K562 (cell line): ENCODE measurements around the gene SLC16A5. TPM values are rescaled to one million over a fixed set of nuclear protein-coding genes. Genes with fewer than 3 reads are reported as not detected.

Experiments
- ATAC-seq: fragments of 200-7000 bp; cut with Tn5 transposase; 3 replicates; pipeline ENCODE4 v1.9.1; 2020; ENCODE audit warnings: moderate library complexity
- BruUV-seq: library from RNA; stranded (reverse); fragments of 400-500 nt; replicated peaks from 2 replicates; lab custom pipeline; 2021; lab: Mats Ljungman, UMichigan
- CTCF ChIA-PET: fragments of 300-600 bp; formaldehyde crosslinking; extraction: SDS; loops from one replicate; lab custom pipeline; 2021; ENCODE audit warnings: low intra/inter-chr PET ratio; lab: Yijun Ruan, JAX
- POLR2A ChIA-PET: fragments of 300-600, 350-650 bp; sonication (Branson Sonifier 250); formaldehyde crosslinking; extraction: SDS; loops from one replicate; lab custom pipeline; 2021; ENCODE audit warnings: antibody characterized with exemption, inconsistent platforms; lab: Yijun Ruan, JAX
- DNase-seq, 4 experiments: peaks; one replicate each; pipeline versions ENCODE4 v3.0.0 to v3.0.0-alpha.2; 2011 to 2018; ENCODE audit warnings: low spot score in 3 of 4, mixed read lengths in 3 of 4; ENCODE audit errors: extremely low read depth in 1 of 4
- FAIRE-seq: peaks from 2 replicates; lab custom pipeline; 2011; peaks lifted over from hg19 to GRCh38; lab: Jason Lieb, UNC
- H2AFZ ChIP-seq: 2 replicates; pipeline ENCODE4 v1.6.0; 2011; ENCODE audit warnings: low read depth, low read length, control low read depth, inconsistent platforms
- H3K27ac ChIP-seq: fragments of 200-600 bp; 3 replicates; pipeline ENCODE4 v1.8.0; 2011; ENCODE audit warnings: low read depth, mild to moderate bottlenecking, control low read depth, inconsistent platforms, low read length, moderate library complexity, mixed read lengths; ENCODE audit errors: extremely low read depth
- H3K27me3 ChIP-seq, 2 experiments: fragments of 300-600 bp in 1 of 2; 2 replicates in 1 of 2; 3 replicates in 1 of 2; pipeline versions ENCODE4 v1.6.0 to v1.8.0; 2011; ENCODE audit warnings: inconsistent platforms in 2 of 2, low read length in 2 of 2, mild to moderate bottlenecking in 1 of 2, mixed read lengths in 1 of 2, moderate library complexity in 1 of 2; ENCODE audit not compliant: control insufficient read depth in 2 of 2, insufficient read depth in 2 of 2
- H3K36me3 ChIP-seq: fragments of 300-600 bp; 3 replicates; pipeline ENCODE4 v1.8.0; 2011; ENCODE audit warnings: mild to moderate bottlenecking, low read length, inconsistent platforms; ENCODE audit not compliant: control insufficient read depth, insufficient read depth
- H3K4me1 ChIP-seq, 2 experiments: fragments of 200-600 bp in 1 of 2; replicated peaks in 1 of 2; 2 replicates in 1 of 2; 3 replicates in 1 of 2; pipeline versions ENCODE4 v1.5.1 to v1.8.0; 2011; ENCODE audit warnings: inconsistent platforms in 2 of 2, low read length in 2 of 2, mild to moderate bottlenecking in 1 of 2, mixed read lengths in 1 of 2, moderate library complexity in 1 of 2; ENCODE audit not compliant: control insufficient read depth in 2 of 2, insufficient read depth in 2 of 2
- H3K4me2 ChIP-seq: 2 replicates; pipeline ENCODE4 v1.6.1; 2011; ENCODE audit warnings: low read length, control low read depth, inconsistent platforms, mixed read lengths; ENCODE audit not compliant: insufficient read depth
- H3K4me3 ChIP-seq: fragments of 200-600 bp; sonication (generic), shearing (Covaris generic); 2 replicates; pipeline ENCODE4 v1.5.1; 2016; ENCODE audit warnings: control low read depth, inconsistent platforms
- H3K79me2 ChIP-seq: fragments of 200-600 bp; 3 replicates; pipeline ENCODE4 v1.8.0; 2011; ENCODE audit warnings: low read length, inconsistent platforms; ENCODE audit not compliant: control insufficient read depth, insufficient read depth
- H3K9ac ChIP-seq, 2 experiments: 2 replicates each; pipeline versions ENCODE4 v1.6.0 to v1.6.1; 2011; ENCODE audit warnings: low read depth in 2 of 2, low read length in 2 of 2, control low read depth in 1 of 2, inconsistent platforms in 1 of 2, mild to moderate bottlenecking in 1 of 2, mixed read lengths in 1 of 2; ENCODE audit not compliant: insufficient read depth in 1 of 2
- H3K9me1 ChIP-seq: one replicate; pipeline ENCODE4 v1.6.0; 2011; ENCODE audit warnings: inconsistent platforms, mild to moderate bottlenecking, low read length, moderate library complexity; ENCODE audit not compliant: control insufficient read depth, insufficient read depth
- H3K9me3 ChIP-seq: replicated peaks from 2 replicates; pipeline ENCODE4 v1.5.1; 2011; ENCODE audit warnings: low read depth, low read length, inconsistent platforms; ENCODE audit not compliant: control insufficient read depth, insufficient read depth
- H4K20me1 ChIP-seq: replicated peaks from 2 replicates; pipeline ENCODE4 v1.6.1; 2011; ENCODE audit warnings: low read length, inconsistent platforms, mixed read lengths; ENCODE audit not compliant: control insufficient read depth, insufficient read depth
- BRCA1 ChIP-seq, 2 experiments: fragments of 450-650 bp in 1 of 2; sonication (generic) in 1 of 2; formaldehyde crosslinking in 1 of 2; IDR thresholded peaks; 2 replicates each; pipeline versions ENCODE4 v1.5.0 to v1.6.1; 2017 to 2020; ENCODE audit warnings: mild to moderate bottlenecking in 1 of 2, missing genetic modification reagents in 1 of 2
- EGR1 ChIP-seq: fragments of 450-650 bp; conservative IDR thresholded peaks from 2 replicates; pipeline ENCODE4 v1.6.1; 2017; ENCODE audit warnings: mild to moderate bottlenecking
- HCFC1 ChIP-seq: IDR thresholded peaks from 2 replicates; pipeline ENCODE4 v1.6.1; 2012; ENCODE audit warnings: low read depth, low read length, improper control_type of control experiment
- KAT7 ChIP-seq: sonication (generic); formaldehyde crosslinking; IDR thresholded peaks from 2 replicates; pipeline ENCODE4 v1.8.0; 2022; ENCODE audit warnings: missing genetic modification reagents, mild to moderate bottlenecking, borderline replicate concordance
- TAL1 ChIP-seq: fragments of 450-650 bp; IDR thresholded peaks from 2 replicates; pipeline ENCODE4 v1.6.1; 2016; ENCODE audit warnings: mild to moderate bottlenecking
- WHSC1 ChIP-seq: IDR thresholded peaks from one replicate; pipeline ENCODE4 v1.6.1; 2012; ENCODE audit warnings: low read length, control low read depth, inconsistent platforms
- ZFP36 ChIP-seq: fragments of 150-350 bp; IDR thresholded peaks from 2 replicates; pipeline ENCODE4 v1.6.1; 2018; ENCODE audit warnings: low read length, low read depth; ENCODE audit not compliant: partially characterized antibody
- ZNF324 ChIP-seq: fragments of 250-450 bp; sonication (Bioruptor Pico); IDR thresholded peaks from 2 replicates; pipeline ENCODE4 v1.4.0; 2020; ENCODE audit warnings: mild to moderate bottlenecking
- WGBS: fragments of 100-300 bp; shearing (Covaris generic); methylation state at CpG from one replicate; pipeline ENCODE4 v1.1.6; 2016; ENCODE audit warnings: low coverage, mixed read lengths; ENCODE audit not compliant: insufficient coverage; ENCODE audit errors: missing lambda C conversion rate; 5-methylcytosine and 5-hydroxymethylcytosine counted together
- in situ Hi-C: fragments of 300-500 bp; cut with MboI; formaldehyde crosslinking; loops from 4 replicates; pipeline ENCODE4 v1.15.0; 2018; ENCODE audit warnings: inconsistent platforms, mixed read lengths
- intact Hi-C: fragments of 100-400 bp; cut with micrococcal nuclease; formaldehyde crosslinking; loops from 2 replicates; pipeline ENCODE4 v1.14.2; 2022
- polyA plus RNA-seq, 8 experiments: library from polyadenylated mRNA; depleted of rRNA in 4 of 8; stranded (reverse) in 5 of 8; unstranded in 3 of 8; fragments of >200 nt; fragmentation: Nextera tagmentation in 2 of 8; fragmentation: Illumina TruSeq in 1 of 8; extraction: Ambion mirVana in 2 of 8; extraction: Trizol in 1 of 8; gene quantifications; 2 replicates each; pipeline versions ENCODE4 v1.2.1 to v1.2.3, GENCODE V29; 2011 to 2014; ENCODE audit warnings: inconsistent platforms in 1 of 8, missing spikeins in 1 of 8
- total RNA-seq, 7 experiments: library from RNA; depleted of rRNA in 6 of 7; stranded (reverse); fragments of >200 nt in 6 of 7; fragmentation: Illumina TruSeq in 2 of 7; extraction: Trizol in 2 of 7; gene quantifications; 2 replicates each; pipeline versions ENCODE4 v1.2.1 to v1.2.3, GENCODE V29; 2011 to 2021; ENCODE audit warnings: low replicate concordance in 1 of 7
- TF ChIP-seq, protein P1 (sequence below): IDR thresholded peaks from 2 replicates; pipeline ENCODE4 v1.6.1; 2011; ENCODE audit not compliant: insufficient read length; ENCODE audit errors: extremely low read depth

The SLC16A5 gene
- total and polyA plus RNA-seq, 9 of the 15 experiments (the other 6 are each of a cell fraction or from before 2014, with no cell fraction given): 0.06 to 2.6 (median 0.91) TPM

DNA sequence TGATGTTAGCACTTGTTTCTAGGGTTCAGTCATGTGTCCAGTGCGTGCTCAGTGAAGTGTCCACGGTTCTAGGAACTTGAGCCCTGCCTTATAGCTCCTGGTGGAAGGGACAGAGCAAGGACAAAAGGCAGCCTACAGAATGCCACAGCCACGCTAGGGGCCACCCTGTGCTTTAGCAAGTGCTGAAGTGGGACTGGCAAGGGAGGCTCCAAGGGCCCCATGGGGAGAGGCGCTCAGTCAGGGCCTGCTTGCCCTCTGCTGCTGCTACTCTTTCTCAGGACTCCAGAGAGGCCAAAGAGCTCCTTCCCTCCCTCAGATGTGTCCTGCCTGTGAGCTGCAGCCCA is 37.0 kb downstream of the SLC16A5 start:
- CTCF ChIA-PET: no interaction called here
- peak overlapping the region; percentile 83 for H2AFZ ChIP-seq
- intact Hi-C loops (no loop called here), in situ Hi-C loops (no loop called here)
- no TSS peak for BruUV-seq
- peaks cover 24 to 28% of the 10 kb centered on the region in 2 experiments for H3K4me1 ChIP-seq
- H3K79me2 ChIP-seq: peaks cover 26% of the 10 kb centered on the region
- no peak overlapping the region for H3K4me3 ChIP-seq
- DNase-seq (no peak), FAIRE-seq (no peak), ATAC-seq (peak; percentile 54)
- H3K9me3 ChIP-seq: no peaks in the 10 kb centered on the region
- H3K9ac ChIP-seq: peak overlapping the region; percentile 68 to 87
- peak overlapping the region; percentile 85 for H3K27ac ChIP-seq
- POLR2A ChIA-PET: interaction anchor here (0.5 to 7.6 kb wide), 18 partner anchors 8 to 1944 kb away, joined by 3 to 58 read pairs (median 3); partner anchors contain the start of genes ARMC7, JPT1, MIF4GD and SUMO2
- peaks cover 23% of the 10 kb centered on the region; the same call in 2 of the 3 replicates for H3K36me3 ChIP-seq
- H4K20me1 ChIP-seq: peaks cover 5% of the 10 kb centered on the region; the same call in 1 of the 2 replicates
- no peaks in the 10 kb centered on the region for H3K9me1 ChIP-seq
- 35% methylated on average over 4 of the region's 4 CpGs for WGBS
- peak overlapping the region; percentile 72 for H3K4me2 ChIP-seq
- no peaks in the 10 kb centered on the region for H3K27me3 ChIP-seq
- TF ChIP-seq ZFP36 (no peak), HCFC1 (no peak), KAT7 (CRISPR knock-in tag) (0 out of 2 replicates have a peak, but pooled peaks have one; percentile 28), TAL1 (no peak), ZNF324 (CRISPR knock-in tag) (no peak), EGR1 (no peak), BRCA1 (IDR thresholded peaks at IDR 0.05) (no peak), BRCA1 (CRISPR knock-in tag; IDR thresholded peaks at IDR 0.05) (0 out of 2 replicates have a peak, but pooled peaks have one; percentile 69), WHSC1 (no peak)
- TF ChIP-seq, protein P1, sequence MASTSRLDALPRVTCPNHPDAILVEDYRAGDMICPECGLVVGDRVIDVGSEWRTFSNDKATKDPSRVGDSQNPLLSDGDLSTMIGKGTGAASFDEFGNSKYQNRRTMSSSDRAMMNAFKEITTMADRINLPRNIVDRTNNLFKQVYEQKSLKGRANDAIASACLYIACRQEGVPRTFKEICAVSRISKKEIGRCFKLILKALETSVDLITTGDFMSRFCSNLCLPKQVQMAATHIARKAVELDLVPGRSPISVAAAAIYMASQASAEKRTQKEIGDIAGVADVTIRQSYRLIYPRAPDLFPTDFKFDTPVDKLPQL: no peak
